Endometrial microvascular endothelial cells (primary cell): ENCODE data around the gene TMEM69. TPM values are rescaled to one million over a fixed set of nuclear protein-coding genes. Genes with fewer than 3 reads are reported as not detected.
"Not testable (repeated sequence)": the region's sequence is repeated elsewhere in the genome, so short reads cannot be mapped to it uniquely, and the experiment has no call there.

Source experiments
- in situ Hi-C: cut with HindIII; loops from 2 replicates; pipeline ENCODE4 v1.10.0; 2017; ENCODE audit warnings: low sequenced_read_pairs, low pct_unique_long_range_greater_than_20kb; ENCODE audit errors: inconsistent ontology term
- total RNA-seq: library from RNA; depleted of rRNA; stranded (reverse); fragments of >200 nt; gene quantifications from one replicate; pipeline ENCODE4 v1.2.3, GENCODE V29; 2015; ENCODE audit errors: inconsistent ontology term

The TMEM69 gene
- total RNA-seq, 1 donor from 2014 or later = 50.3 TPM

DNA sequence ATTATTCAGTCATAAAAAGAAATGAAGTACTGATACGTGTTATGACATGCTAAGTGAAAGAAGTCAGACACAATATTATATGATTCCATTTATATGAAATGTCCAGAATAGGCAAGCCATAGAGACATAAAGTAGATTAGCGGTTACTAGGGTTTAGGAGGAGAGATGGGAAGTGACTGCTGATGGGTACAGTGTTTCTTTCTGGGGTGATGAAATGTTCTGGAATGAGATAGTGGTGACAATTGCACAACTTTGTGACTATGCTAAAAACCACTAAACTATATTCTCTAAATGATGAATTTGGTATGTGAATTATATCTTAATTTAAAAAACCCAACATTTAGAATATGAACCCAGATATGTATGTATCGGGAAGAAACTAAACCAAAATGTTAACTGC is 34.8 kb downstream of the TMEM69 start:
- in situ Hi-C loops = no loop called here

DNA sequence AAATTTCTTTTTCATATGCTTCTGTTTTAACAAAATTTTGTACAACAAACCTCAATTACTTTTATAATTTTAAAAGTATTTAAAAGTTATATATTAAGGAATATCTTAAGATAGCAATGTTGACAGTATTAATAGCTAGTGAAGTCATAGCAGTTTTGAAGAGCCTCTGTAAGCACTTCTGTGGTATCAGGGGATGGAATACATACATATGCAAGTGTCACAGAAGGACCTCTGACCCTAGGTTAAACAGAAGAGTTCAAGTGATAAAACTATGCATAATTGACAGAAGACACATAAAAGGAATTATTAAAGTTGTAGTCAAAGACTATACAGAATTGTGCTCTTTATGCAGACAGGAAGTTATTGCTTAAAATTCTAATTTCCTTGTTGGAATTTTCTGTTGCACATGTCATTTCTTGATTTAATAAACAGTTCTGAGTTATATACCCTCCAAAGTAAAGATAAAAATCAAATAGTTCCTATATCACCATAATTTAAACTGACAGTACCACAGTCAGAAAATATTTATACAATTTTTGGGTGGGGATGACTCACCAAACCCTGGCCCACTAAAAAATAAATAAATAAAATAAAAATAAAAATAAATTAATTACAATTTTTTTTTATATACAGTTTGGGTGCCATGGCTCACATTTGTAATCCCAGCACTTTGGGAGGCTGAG is 35.4 kb downstream of the TMEM69 start:
- in situ Hi-C loops = no loop called here

DNA sequence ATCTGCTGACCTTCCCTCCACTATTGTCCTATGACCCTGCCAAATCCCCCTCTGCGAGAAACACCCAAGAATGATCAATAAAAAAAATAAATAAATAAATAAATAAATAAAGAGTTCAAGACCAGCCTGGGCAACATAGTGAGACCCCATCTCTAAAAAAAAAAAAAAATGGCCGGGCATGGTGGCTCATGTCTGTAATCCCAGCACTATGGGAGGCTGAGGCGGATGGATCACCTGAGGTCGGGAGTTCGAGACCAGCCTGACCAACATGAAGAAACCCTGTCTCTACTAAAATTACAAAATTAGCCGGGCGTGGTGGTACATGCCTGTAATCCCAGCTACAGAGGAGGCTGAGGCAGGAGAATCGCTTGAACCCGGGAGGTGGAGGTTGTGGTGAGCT is 38.0 kb downstream of the TMEM69 start:
- in situ Hi-C loops = not testable (repeated sequence)

DNA sequence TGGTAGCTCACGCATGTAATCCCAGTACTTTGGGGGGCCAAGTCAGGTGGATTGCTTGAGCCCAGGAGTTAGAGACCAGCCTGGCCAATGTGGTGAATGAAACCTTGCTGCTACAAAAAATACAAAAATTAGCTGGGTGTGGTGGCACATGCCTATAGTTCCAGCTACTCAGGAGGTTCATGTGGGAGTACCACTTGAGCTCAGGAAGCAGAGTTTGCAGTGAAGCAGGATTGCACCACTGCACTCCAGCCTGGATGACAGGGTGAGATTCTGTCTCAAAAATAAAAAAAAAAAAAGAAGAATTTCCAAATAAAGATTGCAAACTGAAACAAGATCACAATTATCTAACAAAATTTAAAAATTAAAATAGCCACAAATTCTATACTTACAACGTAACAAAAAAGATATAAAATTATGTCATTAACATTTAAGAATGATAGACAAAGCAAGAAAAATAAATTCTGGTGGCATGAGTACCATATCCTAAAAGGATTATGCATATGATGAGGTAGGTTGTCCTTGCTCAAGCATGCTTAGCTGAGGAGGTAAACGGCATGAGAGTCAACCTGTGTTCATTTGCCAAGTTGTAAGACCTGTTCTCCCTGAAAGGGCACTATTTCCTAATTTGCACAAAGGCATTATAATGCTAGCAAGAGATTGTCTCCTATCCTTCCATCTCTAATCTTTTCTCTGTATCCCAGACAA is 42.2 kb downstream of the TMEM69 start:
- in situ Hi-C loops = no loop called here

DNA sequence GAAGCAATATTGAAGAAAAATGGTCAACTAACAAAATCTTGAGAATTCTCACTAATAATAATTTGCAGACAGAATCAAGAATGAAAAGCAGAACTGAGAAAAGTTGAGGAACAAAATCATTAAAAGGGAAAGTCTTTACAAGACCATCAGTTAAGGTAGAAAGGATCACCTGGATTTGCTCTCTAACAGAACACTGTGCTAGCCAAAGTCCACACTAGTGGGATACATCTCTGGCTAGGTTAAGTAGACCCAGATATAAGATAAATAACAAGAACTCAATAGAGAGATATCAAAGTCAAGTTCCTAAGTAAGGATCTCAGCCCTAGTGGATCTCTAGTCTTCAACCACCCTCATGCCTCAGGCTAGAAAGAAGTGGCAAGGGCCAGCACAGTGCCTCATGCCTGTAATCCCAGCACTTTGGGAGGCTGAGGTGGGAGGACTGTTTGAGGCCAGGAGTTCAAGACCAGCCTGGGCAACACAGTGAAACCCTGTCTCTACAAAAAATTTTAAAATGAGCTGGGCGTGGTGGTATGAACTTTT is 42.9 kb downstream of the TMEM69 start:
- in situ Hi-C loops = no loop called here

DNA sequence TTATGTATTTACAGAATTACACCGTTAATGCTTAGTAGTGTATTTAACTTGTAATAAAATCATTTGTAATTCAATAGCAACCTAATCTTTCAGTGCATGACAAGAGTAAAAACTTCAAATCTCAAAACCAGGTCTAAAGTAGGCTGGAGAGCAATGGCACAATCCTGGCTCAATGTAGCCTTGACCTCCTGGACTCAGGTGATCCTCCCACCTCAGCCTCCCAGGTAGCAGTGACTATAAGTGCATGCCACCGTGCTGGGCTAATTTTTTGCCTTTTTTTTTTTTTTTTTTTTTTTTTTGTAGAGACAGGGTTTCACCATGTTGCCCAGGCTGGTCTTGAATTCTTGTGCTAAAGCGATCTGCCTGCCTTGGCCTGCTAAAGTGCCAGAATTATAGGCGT is 51.2 kb downstream of the TMEM69 start:
- in situ Hi-C loops = no loop called here

DNA sequence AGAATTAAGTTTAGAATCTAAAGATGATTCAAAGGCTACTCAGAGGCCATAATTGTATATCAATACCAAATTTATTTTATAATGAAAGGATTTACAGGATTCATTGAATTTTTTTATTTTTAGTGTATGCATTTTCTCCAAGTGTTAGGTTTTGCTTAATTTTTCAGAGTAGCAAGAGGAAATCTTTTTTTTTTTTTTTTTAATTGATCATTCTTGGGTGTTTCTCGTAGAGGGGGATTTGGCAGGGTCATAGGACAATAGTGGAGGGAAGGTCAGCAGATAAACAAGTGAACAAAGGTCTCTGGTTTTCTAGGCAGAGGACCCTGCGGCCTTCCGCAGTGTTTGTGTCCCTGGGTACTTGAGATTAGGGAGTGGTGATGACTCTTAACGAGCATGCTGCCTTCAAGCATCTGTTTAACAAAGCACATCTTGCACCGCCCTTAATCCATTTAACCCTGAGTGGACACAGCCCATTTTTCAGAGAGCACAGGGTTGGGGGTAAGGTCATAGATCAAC is 51.7 kb downstream of the TMEM69 start:
- in situ Hi-C loops = not testable (repeated sequence)

Other genes with a start within 250 kb of the TMEM69 start
- gene TESK2, start 197.0 kb upstream of the TMEM69 start, total RNA-seq = 0.37 TPM
- gene CCDC163, start 188.1 kb upstream of the TMEM69 start, total RNA-seq = 6.0 TPM
- gene MMACHC, start 187.9 kb upstream of the TMEM69 start, total RNA-seq = 7.4 TPM
- gene PRDX1, start 166.3 kb upstream of the TMEM69 start, total RNA-seq = 1,007 TPM
- gene AKR1A1, start 137.4 kb upstream of the TMEM69 start, total RNA-seq = 114 TPM
- gene NASP, start 104.1 kb upstream of the TMEM69 start, total RNA-seq = 105 TPM
- not detected for gene CCDC17, start 64.1 kb upstream of the TMEM69 start, total RNA-seq
- gene GPBP1L1, start 1.6 kb upstream of the TMEM69 start, total RNA-seq = 54.6 TPM
- gene IPP, start 62.5 kb downstream of the TMEM69 start, total RNA-seq = 8.5 TPM
- gene MAST2, start 115.4 kb downstream of the TMEM69 start, total RNA-seq = 17.6 TPM